Esophagus squamous epithelium (tissue), 4 donors: Measurements from ENCODE around the gene TRMT2B.

ENCODE experiments used
- POLR2A ChIP-seq, 4 donors: fragments of 450-650 bp; IDR thresholded peaks; one replicate each; pipeline ENCODE4 v1.6.1; 2017; ENCODE audit warnings: antibody characterized with exemption in 4 of 4, mild to moderate bottlenecking in 4 of 4, moderate library complexity in 3 of 4
- TF ChIP-seq, protein P1 (sequence below), 6 experiments: fragments of 450-650 bp in 4 of 6; fragments of 200-600 bp in 2 of 6; sonication (generic) in 2 of 6; IDR thresholded peaks; one replicate each; pipeline ENCODE4 v1.5.1; 2016 to 2019; ENCODE audit warnings: antibody characterized with exemption in 6 of 6, mild to moderate bottlenecking in 4 of 6, moderate library complexity in 4 of 6

DNA sequence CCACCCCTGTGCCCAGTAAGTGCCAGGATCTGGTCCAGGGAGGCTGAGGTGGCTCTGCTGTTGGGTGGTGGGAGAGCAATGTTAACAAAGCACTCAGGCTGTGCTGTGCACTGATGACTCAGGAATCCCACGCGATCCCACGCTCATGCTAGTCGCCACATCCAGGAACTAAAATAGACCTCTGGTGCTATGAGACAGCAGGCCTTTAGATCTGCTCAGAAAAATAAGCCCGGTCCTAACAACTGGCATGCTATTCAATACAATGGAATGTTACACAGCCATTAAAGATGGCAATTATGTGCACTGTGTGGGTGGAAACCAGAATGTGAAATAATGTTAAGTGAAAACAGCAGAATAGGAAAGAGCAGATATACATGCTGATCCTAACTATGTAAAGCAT lies 56.4 kb downstream of the TRMT2B start:
- TF ChIP-seq POLR2A (IDR thresholded peaks at IDR 0.05): no peak
- TF ChIP-seq, protein P1, sequence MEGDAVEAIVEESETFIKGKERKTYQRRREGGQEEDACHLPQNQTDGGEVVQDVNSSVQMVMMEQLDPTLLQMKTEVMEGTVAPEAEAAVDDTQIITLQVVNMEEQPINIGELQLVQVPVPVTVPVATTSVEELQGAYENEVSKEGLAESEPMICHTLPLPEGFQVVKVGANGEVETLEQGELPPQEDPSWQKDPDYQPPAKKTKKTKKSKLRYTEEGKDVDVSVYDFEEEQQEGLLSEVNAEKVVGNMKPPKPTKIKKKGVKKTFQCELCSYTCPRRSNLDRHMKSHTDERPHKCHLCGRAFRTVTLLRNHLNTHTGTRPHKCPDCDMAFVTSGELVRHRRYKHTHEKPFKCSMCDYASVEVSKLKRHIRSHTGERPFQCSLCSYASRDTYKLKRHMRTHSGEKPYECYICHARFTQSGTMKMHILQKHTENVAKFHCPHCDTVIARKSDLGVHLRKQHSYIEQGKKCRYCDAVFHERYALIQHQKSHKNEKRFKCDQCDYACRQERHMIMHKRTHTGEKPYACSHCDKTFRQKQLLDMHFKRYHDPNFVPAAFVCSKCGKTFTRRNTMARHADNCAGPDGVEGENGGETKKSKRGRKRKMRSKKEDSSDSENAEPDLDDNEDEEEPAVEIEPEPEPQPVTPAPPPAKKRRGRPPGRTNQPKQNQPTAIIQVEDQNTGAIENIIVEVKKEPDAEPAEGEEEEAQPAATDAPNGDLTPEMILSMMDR (IDR thresholded peaks at IDR 0.05): no peak
